Activated naive CD4-positive, alpha-beta T cell treated with anti-CD3 and anti-CD28 coated beads, Interleukin-2, amount 50 U/mL, for 72 hours (primary cell): ENCODE results near the gene CACNG6. TPM values are rescaled to one million over a fixed set of nuclear protein-coding genes. Genes with fewer than 3 reads are reported as not detected.

Experiments
- total RNA-seq, 2 donors: library from RNA; stranded (reverse); gene quantifications; one replicate each; pipeline ENCODE4 v1.2.3, GENCODE V29; 2022

Gene CACNG6
- total RNA-seq, 2 donors from 2014 or later: not detected

Other genes starting within 250 kb of the CACNG6 start
- gene NLRP12, start 167.3 kb upstream of the CACNG6 start, total RNA-seq: not detected
- gene MYADM, start 123.8 kb upstream of the CACNG6 start, total RNA-seq: 10 to 100 TPM; 33.1 to 89.8 TPM
- gene PRKCG, start 109.4 kb upstream of the CACNG6 start, total RNA-seq: under 1 TPM in 1 of 2 donors, not detected in 1; 0.10 TPM
- not detected for gene CACNG7, start 82.4 kb upstream of the CACNG6 start, total RNA-seq
- gene CACNG8, start 28.7 kb upstream of the CACNG6 start, total RNA-seq: not detected
- gene VSTM1, start 72.3 kb downstream of the CACNG6 start, total RNA-seq: not detected
- gene TARM1, start 89.7 kb downstream of the CACNG6 start, total RNA-seq: not detected
- under 1 TPM in 1 of 2 donors, not detected in 1; 0.72 TPM for gene OSCAR, start 109.2 kb downstream of the CACNG6 start, total RNA-seq
- 10 to 100 TPM; 59.4 to 76.1 TPM for gene NDUFA3, start 111.2 kb downstream of the CACNG6 start, total RNA-seq
- gene TFPT, start 124.0 kb downstream of the CACNG6 start, total RNA-seq: 10 to 100 TPM; 30.4 to 37.4 TPM
- gene PRPF31, start 124.1 kb downstream of the CACNG6 start, total RNA-seq: 10 to 100 TPM; 47.9 to 92.9 TPM
- gene CNOT3, start 146.1 kb downstream of the CACNG6 start, total RNA-seq: 10 to 100 TPM; 57.3 to 59.9 TPM
- 1 to 10 TPM; 3.5 to 6.1 TPM for gene LENG1, start 168.1 kb downstream of the CACNG6 start, total RNA-seq
- not detected for gene TMC4, start 181.5 kb downstream of the CACNG6 start, total RNA-seq
- 10 to 100 TPM; 56.8 to 97.2 TPM for gene MBOAT7, start 197.9 kb downstream of the CACNG6 start, total RNA-seq
- gene TSEN34, start 199.7 kb downstream of the CACNG6 start, total RNA-seq: 10 to 100 TPM; 10.2 to 15.8 TPM
- gene RPS9, start 209.2 kb downstream of the CACNG6 start, total RNA-seq: 1,000 to 10,000 TPM; 1,448 to 1,707 TPM
- gene LILRB3, start 231.4 kb downstream of the CACNG6 start, total RNA-seq: under 1 TPM in 1 of 2 donors, not detected in 1; 0.37 TPM